Islet of Langerhans (tissue), 1 donor: ENCODE results near the gene SAP30BP.

Experiments
- FAIRE-seq: peaks from one replicate; lab custom pipeline; 2011; peaks lifted over from hg19 to GRCh38; lab: Jason Lieb, UNC

SAP30BP gene

GRCh38 chr17:75689441-75689873, 22.3 kb downstream of the SAP30BP start:
- no peak for FAIRE-seq

GRCh38 chr17:75691371-75691791, 24.2 kb downstream of the SAP30BP start:
- FAIRE-seq, result no peak

- no peak for FAIRE-seq
Observed at GRCh38 chr17:75691801-75692626, 24.9 kb downstream of the SAP30BP start.

- FAIRE-seq, result no peak
Observed at GRCh38 chr17:75692976-75693375, 25.8 kb downstream of the SAP30BP start.

DNA sequence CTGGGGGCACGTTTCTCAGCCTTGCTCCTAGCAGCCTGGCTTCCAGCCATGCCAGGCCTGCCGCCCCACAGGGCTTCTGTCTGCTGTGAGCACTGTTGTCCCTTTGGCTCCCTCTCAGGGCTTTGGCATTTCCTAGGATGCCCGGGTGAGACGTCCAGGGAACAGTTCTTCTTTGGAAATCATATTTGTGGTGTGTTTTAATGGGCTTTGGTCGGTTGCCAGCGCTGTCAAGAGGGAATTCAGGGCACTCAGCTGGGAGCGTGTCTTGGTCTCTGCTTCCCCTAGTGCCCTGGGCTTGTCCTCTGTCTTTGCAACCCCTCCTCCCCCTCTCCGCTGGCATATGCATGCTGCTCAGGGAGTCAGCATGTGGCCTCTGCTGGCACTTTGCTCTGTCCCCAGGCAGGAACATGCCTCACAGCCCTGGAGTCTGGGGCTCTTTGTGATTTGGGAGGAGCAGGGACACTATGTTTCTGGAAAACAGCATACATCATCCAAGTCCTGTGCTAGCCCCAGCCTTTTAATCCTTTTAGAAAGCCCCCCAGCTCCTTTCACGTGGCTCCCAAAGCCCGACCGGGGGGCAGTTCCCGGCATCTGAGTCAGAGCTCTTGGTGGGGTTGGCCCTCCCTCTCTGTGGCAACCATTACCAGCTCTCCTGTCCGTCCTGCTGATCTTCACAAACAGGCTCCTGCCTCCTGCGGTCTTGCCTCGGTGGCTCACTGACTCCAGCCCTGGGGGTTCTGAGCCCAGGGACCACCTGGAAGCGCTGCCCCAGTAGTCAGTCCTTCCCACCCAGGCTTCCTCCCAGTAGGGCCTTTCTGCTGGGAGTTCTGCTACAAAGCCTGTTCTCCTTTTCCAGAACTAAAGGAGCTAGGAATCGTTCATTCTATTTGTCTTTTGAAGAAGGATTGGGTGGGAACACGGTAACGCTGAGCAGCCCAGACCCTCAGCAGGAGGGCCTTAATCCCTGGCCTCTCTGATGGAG, 26.7 kb downstream of the SAP30BP start:
- no peak for FAIRE-seq

GRCh38 chr17:75694536-75694935, 27.4 kb downstream of the SAP30BP start:
- no peak for FAIRE-seq

GRCh38 chr17:75695141-75695829, 28.1 kb downstream of the SAP30BP start:
- no peak for FAIRE-seq

DNA sequence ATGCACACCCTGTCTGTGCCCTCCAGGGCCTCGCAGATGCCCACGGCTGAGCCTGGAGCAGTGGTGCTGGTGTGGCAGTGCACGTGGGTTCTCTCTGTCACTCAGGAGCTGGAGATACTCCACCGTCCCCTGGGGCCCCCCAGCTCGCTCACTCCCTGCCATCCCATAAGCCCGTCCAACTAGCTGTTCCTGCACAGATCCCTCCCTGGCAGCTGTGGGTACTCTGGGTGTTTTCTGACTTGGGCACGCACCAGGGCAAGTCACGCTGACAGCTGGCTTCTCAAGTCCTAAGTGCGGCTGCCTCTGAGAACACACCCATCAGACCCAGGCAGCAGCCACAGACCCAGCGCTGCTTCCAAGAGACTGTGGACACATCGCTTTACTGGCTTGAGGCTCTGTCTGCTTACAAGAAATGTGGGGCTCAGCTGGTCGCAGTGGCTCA, 28.7 kb downstream of the SAP30BP start:
- FAIRE-seq, result no peak

DNA sequence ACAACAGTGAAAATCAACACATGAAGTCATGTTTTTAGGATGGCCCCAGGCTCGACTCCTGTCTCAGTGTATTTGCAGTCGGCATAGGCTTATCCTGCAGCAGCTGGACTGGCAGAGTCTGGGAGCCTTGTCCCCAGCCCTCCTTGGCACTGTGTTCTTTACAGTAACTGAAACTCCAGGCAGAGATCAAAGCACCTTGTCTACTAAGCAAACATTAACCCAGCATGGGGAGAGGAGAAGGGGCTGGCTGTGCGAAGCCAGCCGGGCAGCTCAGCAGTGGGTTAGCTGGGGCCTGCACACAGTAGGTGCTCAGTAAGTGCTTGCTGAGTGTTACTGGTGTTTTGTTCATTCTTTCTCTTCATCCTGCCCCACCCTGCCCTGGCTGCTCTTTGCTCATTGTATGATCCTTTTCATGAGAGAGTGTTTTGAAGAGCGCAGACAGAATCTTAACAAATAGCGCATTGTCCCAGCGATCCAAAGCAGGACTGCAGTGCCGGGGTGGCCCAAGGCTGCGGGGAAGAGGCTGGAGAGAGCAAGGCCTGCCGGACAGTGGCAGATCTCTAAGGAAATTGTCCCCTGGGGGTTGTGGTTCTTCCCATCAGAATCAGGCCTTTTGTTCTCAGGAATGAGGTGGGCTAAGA, 30.6 kb downstream of the SAP30BP start:
- no peak for FAIRE-seq

DNA sequence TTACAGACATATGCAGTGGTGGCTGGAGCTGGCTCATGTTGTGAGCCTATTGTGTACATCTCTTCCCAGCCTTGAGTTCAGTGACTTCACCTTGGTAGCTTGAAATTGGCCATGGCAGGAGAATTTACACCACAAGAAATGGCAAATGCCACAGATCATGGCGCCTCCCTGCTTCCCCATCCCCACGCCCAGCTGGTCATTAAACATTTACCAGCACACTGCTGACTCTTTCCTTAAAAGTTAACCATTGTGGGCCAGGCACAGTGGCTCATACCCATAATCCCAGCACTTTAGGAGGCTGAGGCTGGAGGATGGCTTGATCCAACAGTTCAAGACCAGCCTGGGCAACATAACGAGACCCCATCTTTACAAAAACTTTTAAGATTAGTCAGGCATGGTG, 31.5 kb downstream of the SAP30BP start:
- FAIRE-seq, result no peak

DNA sequence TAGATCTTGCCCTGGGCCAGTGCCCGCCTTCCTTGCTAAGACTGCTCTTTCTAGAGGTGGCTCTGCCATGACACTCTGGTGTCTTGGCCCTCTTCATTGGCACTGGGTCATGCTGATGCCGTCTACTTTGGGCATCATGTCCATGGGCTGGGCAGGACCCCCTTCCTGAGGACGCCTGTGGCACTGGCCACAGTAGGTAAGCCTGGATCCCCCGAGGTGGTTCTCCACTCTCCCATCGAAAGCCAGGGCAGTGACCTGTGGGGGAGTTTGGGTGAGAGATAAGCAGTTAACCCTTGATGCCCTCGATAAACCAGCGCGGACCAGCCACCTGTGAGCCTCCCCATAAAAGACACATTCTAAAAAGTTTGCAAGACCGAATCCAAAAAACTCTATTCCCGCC, 34.1 kb downstream of the SAP30BP start:
- FAIRE-seq, result no peak

DNA sequence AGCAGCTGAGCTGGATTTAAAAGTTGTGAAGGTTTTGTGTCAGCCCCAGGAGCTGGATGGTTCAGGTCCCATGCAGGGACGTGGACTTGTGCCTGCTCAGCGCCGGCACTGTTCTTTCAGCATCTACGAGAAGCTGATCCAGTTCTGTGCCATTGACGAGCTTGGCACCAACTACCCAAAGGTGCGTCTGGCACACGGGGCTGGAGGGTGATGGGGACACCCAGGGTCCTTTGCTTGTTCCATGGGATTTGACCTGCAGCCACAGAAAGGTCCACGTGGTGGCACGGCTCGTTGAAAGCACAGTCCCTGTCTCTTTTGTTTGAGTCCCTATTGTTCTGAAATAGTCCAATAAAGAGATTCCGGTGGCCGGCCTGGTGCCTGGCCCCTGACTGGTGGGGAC, 36.1 kb downstream of the SAP30BP start:
- no peak for FAIRE-seq

DNA sequence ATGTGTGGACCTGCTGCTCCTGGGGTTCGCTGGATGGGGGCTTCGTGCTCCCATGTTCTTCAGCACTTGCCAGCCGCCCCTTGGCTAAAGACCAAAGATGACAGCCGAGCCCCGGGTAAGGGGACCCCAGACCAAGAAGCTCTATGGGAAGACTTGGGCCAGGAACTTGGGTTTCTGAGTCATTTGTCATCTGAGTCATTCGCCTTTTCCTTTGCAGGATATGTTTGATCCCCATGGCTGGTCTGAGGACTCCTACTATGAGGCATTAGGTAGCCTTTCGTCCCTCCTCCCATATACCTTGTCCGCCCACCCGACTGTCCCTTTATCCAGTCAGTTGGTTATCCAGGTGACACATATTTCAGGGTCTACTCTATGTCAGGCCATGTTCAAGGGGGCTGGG, 36.5 kb downstream of the SAP30BP start:
- no peak for FAIRE-seq

DNA sequence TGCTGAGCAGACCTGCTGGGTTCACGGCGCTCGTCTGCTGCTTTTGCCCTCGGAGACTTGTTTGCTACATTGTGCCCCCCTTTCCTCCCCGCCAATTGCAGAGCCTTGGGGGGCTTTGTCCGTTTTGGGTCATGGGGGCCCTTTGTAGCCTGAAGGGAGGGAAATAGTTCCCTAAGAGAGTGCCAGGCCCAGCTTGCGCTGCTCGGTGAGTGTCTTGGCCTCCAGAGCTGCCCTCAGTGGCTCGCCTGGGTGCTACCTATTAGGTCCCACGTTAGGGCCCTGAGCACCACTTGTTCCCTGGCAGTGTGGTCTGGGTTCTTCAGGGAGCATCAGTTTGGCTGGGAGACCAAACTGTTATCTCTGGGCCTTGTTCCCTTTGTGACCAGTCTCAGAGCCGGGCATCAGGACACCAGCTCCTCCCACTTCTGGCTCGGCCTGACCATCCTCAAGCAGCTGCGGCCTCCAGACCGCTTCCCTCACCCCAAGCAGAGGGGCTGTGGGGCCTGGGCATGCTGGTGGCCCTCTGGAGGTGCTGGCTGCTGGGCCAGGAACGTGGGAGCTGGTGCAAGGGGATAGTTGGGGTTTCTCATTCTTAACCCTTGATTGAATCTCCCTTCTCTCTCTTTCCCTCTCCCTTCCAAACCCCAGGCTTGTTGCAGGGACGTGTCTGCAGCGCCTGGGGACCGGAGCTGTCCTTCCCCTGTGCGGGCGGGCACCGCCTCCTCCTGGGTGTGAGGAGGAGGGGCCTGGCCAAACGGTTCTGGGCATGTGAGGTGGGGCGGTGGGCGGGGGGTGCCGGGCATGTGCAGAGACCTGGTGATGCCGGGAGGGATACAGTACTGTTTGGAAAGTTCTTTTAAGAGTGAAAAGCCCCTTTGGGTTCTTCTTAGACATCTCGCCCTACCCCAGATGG, 38.1 kb downstream of the SAP30BP start:
- no peak for FAIRE-seq

DNA sequence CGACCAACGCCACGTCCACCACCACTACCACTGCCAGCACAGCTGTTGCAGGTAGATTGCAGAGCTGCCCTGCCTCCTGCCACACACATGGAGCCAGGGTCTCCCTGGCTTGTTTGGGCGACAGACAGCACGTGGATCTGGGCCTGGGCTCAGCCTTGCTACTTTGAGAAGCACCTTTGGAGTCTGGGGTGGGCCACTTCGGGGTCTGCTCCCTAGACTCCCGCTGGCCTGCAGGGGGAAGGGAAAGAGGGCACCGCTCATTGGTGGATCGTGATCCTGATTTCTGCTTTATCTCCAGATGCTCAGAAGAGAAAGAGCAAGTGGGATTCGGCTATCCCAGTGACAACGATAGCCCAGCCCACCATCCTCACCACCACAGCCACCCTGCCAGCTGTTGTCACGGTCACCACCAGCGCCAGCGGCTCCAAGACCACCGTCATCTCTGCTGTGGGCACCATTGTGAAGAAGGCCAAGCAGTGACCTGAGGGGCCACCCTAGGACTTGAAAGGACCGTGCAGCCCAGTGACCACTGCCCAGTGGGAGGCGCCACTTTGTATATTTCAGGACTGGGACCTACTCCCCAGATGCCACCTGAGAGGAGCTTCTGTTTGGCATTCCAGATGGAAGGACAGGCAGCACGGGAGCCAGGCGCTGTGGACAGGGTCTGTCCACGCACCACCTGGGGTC, 39.0 kb downstream of the SAP30BP start:
- FAIRE-seq, result no peak

DNA sequence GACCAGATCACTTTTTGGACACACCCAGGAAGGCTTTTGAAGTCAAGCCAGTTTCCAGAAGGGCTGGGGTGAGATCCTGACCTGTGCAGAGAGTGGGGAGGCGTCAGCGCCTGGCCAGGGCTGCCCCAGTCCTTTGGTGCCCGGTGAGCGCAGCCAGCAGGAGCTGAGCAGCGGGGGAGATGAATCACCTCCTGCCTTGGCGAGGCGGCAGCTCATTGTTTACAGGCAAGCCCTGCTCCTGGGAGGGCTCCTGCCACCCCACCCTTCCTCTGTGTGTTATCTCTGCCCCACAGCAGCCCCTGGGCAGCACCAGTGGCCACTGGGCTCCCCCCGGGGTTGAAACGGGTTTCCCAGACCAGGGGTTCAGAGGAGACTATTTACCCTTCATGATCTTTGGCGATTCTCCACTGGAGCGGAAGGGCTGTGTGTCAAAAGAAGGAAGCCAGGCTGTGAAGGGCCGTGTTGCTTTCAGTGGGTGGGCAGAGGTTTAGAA, 40.0 kb downstream of the SAP30BP start:
- FAIRE-seq, result no peak

- FAIRE-seq, result no peak
Observed at GRCh38 chr17:75712446-75712845, 45.3 kb downstream of the SAP30BP start.

DNA sequence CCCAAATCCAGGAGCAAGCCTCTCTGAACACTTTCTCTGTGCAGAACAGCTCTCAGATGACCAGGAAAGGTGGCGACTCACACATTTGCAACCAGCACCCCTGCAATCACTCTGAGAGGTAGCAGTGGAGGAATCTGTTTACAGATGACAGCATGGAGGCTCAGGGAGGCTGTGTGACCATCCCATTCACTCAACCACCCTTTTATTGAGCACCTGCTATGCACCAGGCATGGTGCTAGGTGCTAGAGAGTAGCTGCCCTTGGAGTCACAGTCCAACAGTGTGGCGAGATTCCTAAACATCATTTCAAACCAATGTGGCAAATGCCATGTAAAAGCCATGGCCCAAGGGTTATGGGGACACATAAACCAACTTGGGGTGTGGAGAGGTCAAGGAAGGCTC, 52.6 kb downstream of the SAP30BP start:
- FAIRE-seq, result no peak

GRCh38 chr17:75720656-75721462, 53.7 kb downstream of the SAP30BP start, which contains the start of gene ITGB4:
Gene ITGB4 (plus strand): TSS chr17:75721459. CDS start chr17:75724704, 3,245 bp downstream.
- FAIRE-seq, result no peak
